Measurements from ENCODE around the gene CTRB2.
"Not testable (repeated sequence)": the region's sequence is repeated elsewhere in the genome, so short reads cannot be mapped to it uniquely, and the experiment has no call there.

Gene CTRB2

DNA sequence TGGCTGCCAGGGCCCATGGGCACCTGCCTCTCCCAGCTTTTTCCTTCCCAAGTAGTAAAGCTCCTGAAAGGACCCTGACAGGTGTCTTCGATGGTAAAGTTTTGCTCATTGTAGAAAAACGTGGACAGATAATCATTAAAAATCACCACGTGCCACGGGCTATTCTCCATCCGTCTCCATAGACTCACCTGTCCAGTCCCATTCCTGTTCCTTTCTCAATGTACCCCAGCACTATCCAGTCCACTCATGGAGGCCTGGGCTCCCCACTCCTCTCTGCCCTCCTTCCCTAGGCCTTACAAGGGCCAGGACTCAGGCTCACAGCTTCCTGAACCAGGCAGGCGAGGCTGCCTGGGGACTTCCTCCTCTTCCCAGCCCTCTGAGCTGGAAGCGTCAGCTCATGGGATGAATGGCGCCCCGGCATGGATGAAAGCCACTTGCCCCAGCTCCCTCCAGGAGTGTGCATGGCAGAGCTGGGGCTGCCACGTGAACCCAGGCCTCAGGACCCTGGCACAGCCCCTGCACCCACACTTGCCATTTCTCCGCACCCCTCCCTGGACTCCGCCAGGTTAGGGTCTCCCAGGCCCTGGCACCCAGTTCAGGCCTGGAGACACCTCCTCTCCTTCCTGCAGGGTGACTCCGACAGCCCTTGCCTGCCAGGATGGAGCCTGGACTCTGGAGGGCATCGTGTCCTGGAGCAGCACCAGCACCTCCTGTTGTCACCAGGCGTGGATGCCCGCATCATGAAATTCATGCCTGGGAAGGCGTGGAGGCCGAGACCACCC, 20.6 kb upstream of the CTRB2 start:
- DNase-seq (ENCODE audit: low read depth in 2 of 2), result no peak

- no peak for DNase-seq (ENCODE audit: low read depth in 2 of 2)
Measured at GRCh38 chr16:75226550-75227360, 19.8 kb upstream of the CTRB2 start.

DNA sequence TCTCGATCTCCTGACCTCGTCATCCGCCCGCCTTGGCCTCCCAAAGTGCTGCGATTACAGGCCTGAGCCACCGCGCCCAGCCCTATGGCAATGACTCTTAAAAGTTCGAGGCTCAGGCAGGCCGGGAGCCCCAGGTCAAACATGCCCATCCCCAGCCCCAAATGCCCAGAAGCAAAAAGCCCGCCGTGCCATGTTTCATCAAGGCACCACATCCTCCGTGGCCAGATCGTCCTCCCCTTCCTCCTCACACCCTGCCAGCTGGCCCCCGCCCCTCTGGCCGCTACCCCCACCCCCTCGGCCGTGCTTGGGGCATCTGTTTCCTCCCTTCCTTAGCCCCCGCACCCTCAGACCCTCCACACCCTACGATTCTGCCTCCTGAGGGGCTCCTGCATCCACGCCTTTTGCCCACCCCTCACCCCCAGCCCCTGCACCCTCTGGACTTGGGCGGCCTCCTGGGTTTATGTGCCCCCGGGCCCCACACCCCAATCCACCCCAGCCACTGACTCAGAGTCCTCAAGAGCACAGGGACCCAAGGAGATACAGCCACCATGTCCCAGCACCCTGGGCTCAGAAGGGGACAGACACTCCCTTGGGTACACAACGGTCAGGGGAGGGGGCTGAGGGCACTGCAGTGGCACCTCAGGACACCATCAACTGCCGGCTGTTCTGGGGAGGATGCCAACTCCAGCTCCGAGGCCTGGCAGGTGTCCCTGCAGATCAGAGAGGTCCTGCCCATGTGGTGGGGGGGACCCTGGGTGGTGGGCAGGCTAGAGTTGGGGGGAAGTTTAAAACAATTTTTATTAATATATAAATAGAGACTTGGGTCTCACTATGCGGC, 18.9 kb upstream of the CTRB2 start:
- no peak for DNase-seq (ENCODE audit: low read depth in 2 of 2)

GRCh38 chr16:75225092-75225491, 18.1 kb upstream of the CTRB2 start:
- no peak for DNase-seq (ENCODE audit: low read depth in 2 of 2)

- DNase-seq (ENCODE audit: low read depth in 2 of 2), result no peak
Measured at GRCh38 chr16:75224306-75225082, 17.5 kb upstream of the CTRB2 start.

DNA sequence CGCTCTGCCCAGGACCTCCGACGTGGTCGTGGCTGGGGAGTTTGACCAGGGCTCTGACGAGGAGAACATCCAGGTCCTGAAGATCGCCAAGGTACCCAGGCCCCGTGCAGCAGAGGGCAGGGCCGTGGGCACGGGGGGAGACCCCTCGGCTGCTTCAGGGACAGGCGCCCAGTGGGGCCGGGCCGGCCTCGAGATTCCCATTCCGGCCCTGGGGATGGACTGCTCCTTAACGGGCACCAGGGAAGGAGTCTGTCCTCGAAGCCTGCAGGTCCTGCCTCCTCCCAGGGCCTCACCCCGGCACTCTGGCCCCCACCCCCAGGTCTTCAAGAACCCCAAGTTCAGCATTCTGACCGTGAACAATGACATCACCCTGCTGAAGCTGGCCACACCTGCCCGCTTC, 16.2 kb upstream of the CTRB2 start:
- not testable (repeated sequence) for DNase-seq (ENCODE audit: low read depth in 2 of 2)

GRCh38 chr16:75222271-75222783, 15.4 kb upstream of the CTRB2 start:
- no peak for DNase-seq (ENCODE audit: low read depth in 2 of 2)

- no peak for DNase-seq (ENCODE audit: low read depth in 2 of 2)
Measured at GRCh38 chr16:75219838-75220237, 12.9 kb upstream of the CTRB2 start.

- no peak for DNase-seq (ENCODE audit: low read depth in 2 of 2)
Measured at GRCh38 chr16:75219088-75219487, 12.1 kb upstream of the CTRB2 start.

GRCh38 chr16:75218256-75219076, 11.5 kb upstream of the CTRB2 start, which contains the start of gene CTRB1:
Gene CTRB1, plus strand, starts transcription at chr16:75218988. Its CDS starts 20 bp downstream, at chr16:75219008.
- DNase-seq (ENCODE audit: low read depth in 2 of 2), result no peak

DNA sequence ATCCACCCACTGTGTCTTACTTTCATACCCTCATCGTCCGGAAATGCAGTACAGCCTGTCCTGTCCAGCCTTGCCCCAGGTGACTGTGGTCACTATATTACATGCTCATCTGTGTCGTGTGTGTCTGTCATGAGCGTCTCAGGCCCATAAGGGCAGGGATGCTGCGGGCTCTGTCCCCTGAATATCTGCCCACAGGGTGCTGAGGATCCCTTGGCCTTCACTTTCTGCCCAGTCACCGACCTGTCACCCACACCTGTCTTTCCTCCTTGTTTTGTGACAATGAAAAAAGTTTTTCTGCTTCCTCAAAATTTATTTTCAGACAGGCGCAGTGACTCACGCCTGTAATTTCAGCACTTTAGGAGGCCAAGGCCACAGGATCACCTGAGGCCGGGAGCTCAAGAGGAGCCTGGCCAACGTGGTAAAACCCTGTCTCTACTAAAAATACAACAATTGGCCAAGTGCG, 10.5 kb upstream of the CTRB2 start:
- DNase-seq (ENCODE audit: low read depth in 2 of 2), result no peak

DNA sequence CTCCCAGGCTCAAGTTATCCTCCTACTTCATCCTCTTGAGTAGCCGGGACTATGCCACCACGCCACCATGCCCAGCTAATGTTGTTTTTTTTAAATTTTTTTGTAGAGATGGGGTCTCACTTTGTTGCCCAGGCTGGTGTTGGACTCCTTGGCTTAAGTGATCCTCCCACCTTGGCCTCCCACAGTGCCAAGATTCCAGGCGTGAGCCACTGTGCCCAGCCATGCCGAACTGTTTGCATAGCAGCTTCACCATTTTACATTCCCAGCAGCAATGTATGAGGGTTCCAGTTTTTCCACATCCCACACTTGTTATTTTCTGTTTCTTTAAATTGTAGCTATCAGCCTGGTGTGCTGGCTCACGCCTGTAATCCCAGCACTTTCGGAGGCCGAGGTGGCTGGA, 9.6 kb upstream of the CTRB2 start:
- no peak for DNase-seq (ENCODE audit: low read depth in 2 of 2)

DNA sequence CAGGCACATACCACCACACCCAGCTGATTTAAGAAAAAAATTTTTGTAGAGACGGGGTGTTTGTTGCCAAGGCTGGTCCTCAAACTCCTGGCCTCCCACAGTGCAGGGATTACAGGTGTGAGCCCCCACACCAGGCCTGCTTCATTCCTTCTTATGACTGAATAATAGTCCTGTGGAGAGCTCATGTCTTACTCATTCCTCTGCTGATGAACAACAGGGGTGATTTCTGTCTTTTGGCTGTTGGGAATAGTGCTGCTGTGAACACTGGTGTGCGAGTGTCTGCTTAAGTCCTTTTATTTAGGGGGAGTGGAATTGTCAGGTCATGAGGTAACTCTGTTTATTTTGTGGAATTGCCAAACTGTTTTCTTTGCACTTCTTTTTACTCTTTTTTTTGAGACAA, 9.2 kb upstream of the CTRB2 start:
- DNase-seq (ENCODE audit: low read depth in 2 of 2), result no peak

GRCh38 chr16:75211286-75211685, 4.3 kb upstream of the CTRB2 start:
- not testable (repeated sequence) for DNase-seq (ENCODE audit: low read depth in 2 of 2)

GRCh38 chr16:75209944-75210343, 3.0 kb upstream of the CTRB2 start:
- no peak for DNase-seq (ENCODE audit: low read depth in 2 of 2)

DNA sequence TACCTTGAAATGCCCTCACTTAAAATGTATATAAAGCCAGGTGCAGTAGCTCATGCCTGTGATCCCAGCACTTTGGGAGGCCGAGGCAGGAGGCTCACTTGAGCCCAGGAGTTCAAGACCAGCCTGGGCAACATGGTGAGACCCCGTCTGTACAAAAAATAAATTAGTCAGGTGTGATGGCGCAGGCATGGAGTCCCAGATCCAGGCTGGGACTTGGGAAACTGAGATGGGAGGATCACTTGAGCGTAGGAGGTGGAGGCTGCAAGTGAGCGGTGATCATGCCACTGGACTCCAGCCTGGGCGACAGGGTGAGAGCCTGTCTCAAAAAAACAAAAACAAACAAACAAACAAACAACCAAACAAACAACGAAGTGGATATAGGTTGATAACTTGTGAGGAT, 2.6 kb upstream of the CTRB2 start:
- DNase-seq (ENCODE audit: low read depth in 2 of 2), result not testable (repeated sequence)

- no peak for DNase-seq (ENCODE audit: low read depth in 2 of 2)
Measured at GRCh38 chr16:75208861-75209505, 2.0 kb upstream of the CTRB2 start.

DNA sequence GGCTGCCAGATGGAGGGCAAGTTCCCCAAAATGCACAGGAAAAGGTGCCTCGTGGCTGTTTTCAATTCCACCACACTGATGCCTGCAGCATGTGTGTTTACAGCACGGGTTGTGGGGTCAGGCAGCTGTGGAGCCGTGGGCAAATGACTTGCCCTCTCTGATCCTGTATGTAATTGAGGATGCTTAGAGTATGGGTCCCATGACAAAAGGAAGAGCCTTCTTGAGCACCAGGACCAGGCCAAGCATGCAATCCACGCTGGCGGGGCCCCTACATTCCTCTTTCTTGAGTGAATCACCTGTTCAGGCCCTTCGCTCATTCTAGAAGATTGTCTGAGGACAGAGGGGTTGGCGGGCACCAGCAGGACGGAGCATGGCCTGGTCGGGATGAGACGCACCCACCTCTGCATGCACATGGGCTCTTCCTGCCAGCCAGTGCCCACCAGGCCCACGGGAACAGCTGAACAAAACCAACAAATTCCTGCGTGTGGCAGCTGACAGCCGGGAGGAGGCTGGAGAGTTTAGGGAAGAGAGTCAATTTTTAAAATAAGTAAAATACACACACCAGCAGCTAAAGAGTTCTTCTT, 1.4 kb upstream of the CTRB2 start:
- DNase-seq (ENCODE audit: low read depth in 2 of 2), result no peak

DNA sequence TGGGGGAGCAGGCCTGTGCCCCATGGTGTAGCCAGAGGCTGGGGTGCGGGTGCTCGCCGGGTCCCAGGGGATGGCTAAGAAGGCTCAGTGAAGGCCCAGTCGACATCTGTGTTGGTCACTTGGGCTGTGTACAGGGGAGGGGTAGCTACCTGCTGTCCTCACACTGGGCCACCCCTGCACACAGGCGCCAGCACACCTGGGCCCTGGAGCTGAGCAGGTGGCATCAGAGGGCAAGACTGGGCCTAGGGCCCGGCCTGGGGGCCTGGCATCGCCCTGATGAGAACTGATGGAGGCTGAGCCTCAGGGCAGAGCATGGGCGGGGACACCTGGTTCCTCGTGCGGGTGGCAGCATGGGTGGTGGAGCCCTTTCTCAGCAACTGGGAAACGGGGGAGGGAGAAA, 870 bp upstream of the CTRB2 start:
- no peak for DNase-seq (ENCODE audit: low read depth in 2 of 2)
